ENCODE measurements around the gene PIEZO1.

DNA sequence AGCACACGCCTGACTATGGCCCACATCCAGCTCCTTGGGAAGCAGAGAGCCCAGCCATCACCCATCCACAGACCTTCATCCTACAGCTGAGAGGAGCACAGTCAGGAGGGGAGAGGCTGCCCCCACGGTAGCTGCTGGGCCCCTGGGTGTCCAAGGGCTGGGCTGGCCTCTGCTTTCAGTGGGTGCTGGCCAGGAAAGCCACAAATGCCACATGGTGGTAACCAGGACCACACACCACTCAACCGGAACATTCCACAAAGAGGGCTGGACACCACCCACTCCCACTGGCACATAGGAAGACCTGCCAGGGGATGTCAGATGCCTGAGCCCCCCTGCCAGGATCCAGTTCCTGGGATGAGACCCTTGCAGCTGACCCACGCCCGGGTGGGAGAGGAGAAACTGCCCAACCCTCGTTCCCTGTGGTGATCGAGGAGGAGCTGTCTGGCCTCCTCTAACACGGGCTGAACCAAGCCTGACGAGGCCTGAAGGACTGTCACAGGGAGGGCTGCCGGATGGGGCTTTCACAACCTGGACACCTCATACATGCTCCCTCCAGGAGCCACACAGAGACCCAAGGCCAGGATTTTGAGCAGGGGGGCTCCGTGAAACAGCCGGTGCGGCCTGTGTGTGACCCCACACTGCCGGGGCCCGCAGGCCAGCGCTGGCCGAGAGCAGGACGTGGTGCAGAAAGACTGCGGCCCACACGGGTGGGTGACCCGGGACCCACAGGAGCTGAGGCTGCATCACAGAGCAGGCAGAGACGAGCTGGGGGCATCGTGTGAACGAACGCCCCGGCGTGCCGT lies 30.7 kb downstream of the PIEZO1 start:
- TF ChIP-seq, protein P1, sequence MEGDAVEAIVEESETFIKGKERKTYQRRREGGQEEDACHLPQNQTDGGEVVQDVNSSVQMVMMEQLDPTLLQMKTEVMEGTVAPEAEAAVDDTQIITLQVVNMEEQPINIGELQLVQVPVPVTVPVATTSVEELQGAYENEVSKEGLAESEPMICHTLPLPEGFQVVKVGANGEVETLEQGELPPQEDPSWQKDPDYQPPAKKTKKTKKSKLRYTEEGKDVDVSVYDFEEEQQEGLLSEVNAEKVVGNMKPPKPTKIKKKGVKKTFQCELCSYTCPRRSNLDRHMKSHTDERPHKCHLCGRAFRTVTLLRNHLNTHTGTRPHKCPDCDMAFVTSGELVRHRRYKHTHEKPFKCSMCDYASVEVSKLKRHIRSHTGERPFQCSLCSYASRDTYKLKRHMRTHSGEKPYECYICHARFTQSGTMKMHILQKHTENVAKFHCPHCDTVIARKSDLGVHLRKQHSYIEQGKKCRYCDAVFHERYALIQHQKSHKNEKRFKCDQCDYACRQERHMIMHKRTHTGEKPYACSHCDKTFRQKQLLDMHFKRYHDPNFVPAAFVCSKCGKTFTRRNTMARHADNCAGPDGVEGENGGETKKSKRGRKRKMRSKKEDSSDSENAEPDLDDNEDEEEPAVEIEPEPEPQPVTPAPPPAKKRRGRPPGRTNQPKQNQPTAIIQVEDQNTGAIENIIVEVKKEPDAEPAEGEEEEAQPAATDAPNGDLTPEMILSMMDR (conservative IDR thresholded peaks at IDR 0.05 in 1 of 2, IDR thresholded peaks at IDR 0.05 in 1 of 2; ENCODE audit: extremely low read depth in 1 of 2, insufficient read depth in 1 of 2, low read depth in 1 of 2, low read length in 2 of 2) = no peak
- TF ChIP-seq EZH2 (IDR thresholded peaks at IDR 0.05; ENCODE audit: borderline replicate concordance, low read length) = no peak

Data from mammary epithelial cell (primary cell).